ENCODE measurements around the gene MRPS6. TPM values are rescaled to one million over a fixed set of nuclear protein-coding genes. Genes with fewer than 3 reads are reported as not detected.

Gene MRPS6
- total and polyA plus RNA-seq, 2 experiments from 2014 or later = 13.7 to 83.9 TPM

GRCh38 chr21:34061983-34062382 is 11.4 kb upstream of the MRPS6 start:
- Histone ChIP-seq H3K9ac (no peak overlapping the region), H3F3A (ENCODE audit: insufficient read depth) (peaks cover 9% of the 10 kb centered on the region), H3K36me3 (ENCODE audit: low read depth) (no peaks in the 10 kb centered on the region), H3K79me2 (ENCODE audit: insufficient read depth) (no peaks in the 10 kb centered on the region), H3K27ac (no peak overlapping the region), H3K9me3 (ENCODE audit: low read depth) (no peaks in the 10 kb centered on the region), H3K27me3 (replicated peaks; ENCODE audit: insufficient read depth) (no peaks in the 10 kb centered on the region), H3K4me2 (ENCODE audit: unreplicated experiment) (no peak overlapping the region), H4K20me1 (ENCODE audit: insufficient read depth) (no peaks in the 10 kb centered on the region), H3K4me3 (no peak overlapping the region), H3K9me2 (ENCODE audit: insufficient read depth) (no peaks in the 10 kb centered on the region), H2AFZ (no peak overlapping the region), H3K4me1 (ENCODE audit: insufficient read depth) (peaks cover 11% of the 10 kb centered on the region)
- in situ Hi-C loops (cut with MboI) = no loop called here
- DNase-seq = no peak
- WGBS, 2 experiments (ENCODE audit: low coverage in 1 of 2, low lambda C conversion rate in 2 of 2, missing lambda C conversion rate in 2 of 2) = 84 to 85% methylated on average over 3 of the region's 3 CpGs
- TF ChIP-seq EZH2phosphoT487 (IDR thresholded peaks at IDR 0.05; ENCODE audit: insufficient read depth, low read depth) (no peak), EZH2 (IDR thresholded peaks at IDR 0.05; ENCODE audit: insufficient read depth, poor library complexity, severe bottlenecking) (no peak)

- in situ Hi-C loops (cut with MboI) = no loop called here
- Histone ChIP-seq H3K4me3 (no peak overlapping the region), H3K4me2 (ENCODE audit: unreplicated experiment) (peak overlapping the region; percentile 28), H3K9me2 (ENCODE audit: insufficient read depth) (no peaks in the 10 kb centered on the region), H3K9ac (no peak overlapping the region), H3K4me1 (ENCODE audit: insufficient read depth) (peaks cover 11% of the 10 kb centered on the region), H3K9me3 (ENCODE audit: low read depth) (no peaks in the 10 kb centered on the region), H3K27me3 (replicated peaks; ENCODE audit: insufficient read depth) (no peaks in the 10 kb centered on the region), H3K36me3 (ENCODE audit: low read depth) (no peaks in the 10 kb centered on the region), H3K79me2 (ENCODE audit: insufficient read depth) (no peaks in the 10 kb centered on the region), H3F3A (ENCODE audit: insufficient read depth) (peaks cover 9% of the 10 kb centered on the region), H2AFZ (peak overlapping the region; percentile 45), H3K27ac (no peak overlapping the region), H4K20me1 (ENCODE audit: insufficient read depth) (no peaks in the 10 kb centered on the region)
- 50 to 54% methylated on average over 3 of the region's 3 CpGs for WGBS, 2 experiments (ENCODE audit: low coverage in 1 of 2, low lambda C conversion rate in 2 of 2, missing lambda C conversion rate in 2 of 2)
- peak; percentile 22 for DNase-seq
- no peak for TF ChIP-seq EZH2 (IDR thresholded peaks at IDR 0.05; ENCODE audit: insufficient read depth, poor library complexity, severe bottlenecking)
- no peak for TF ChIP-seq EZH2phosphoT487 (IDR thresholded peaks at IDR 0.05; ENCODE audit: insufficient read depth, low read depth)
These were observed 8.4 kb upstream of the MRPS6 start for GRCh38 chr21:34065027-34065426.

GRCh38 chr21:34071683-34072082 is 1.7 kb upstream of the MRPS6 start:
- in situ Hi-C loops (cut with MboI) = no loop called here
- Histone ChIP-seq H3K4me2 (ENCODE audit: unreplicated experiment) (no peak overlapping the region), H3K9ac (no peak overlapping the region), H3K27ac (no peak overlapping the region), H3K27me3 (replicated peaks; ENCODE audit: insufficient read depth) (no peaks in the 10 kb centered on the region), H3K79me2 (ENCODE audit: insufficient read depth) (peaks cover 27% of the 10 kb centered on the region), H3K9me3 (ENCODE audit: low read depth) (no peaks in the 10 kb centered on the region), H3K9me2 (ENCODE audit: insufficient read depth) (no peaks in the 10 kb centered on the region), H3K36me3 (ENCODE audit: low read depth) (no peaks in the 10 kb centered on the region), H3K4me3 (no peak overlapping the region), H4K20me1 (ENCODE audit: insufficient read depth) (0 out of 2 replicates have a peak, but pooled peaks cover 1% of the 10 kb centered on the region), H2AFZ (no peak overlapping the region), H3K4me1 (ENCODE audit: insufficient read depth) (peaks cover 22% of the 10 kb centered on the region), H3F3A (ENCODE audit: insufficient read depth) (peaks cover 10% of the 10 kb centered on the region; the same call in 1 of the 2 replicates)
- TF ChIP-seq EZH2phosphoT487 (IDR thresholded peaks at IDR 0.05; ENCODE audit: insufficient read depth, low read depth) (no peak), EZH2 (IDR thresholded peaks at IDR 0.05; ENCODE audit: insufficient read depth, poor library complexity, severe bottlenecking) (no peak)
- WGBS, 2 experiments (ENCODE audit: low coverage in 1 of 2, low lambda C conversion rate in 2 of 2, missing lambda C conversion rate in 2 of 2) = 83% methylated on average over 9 of the region's 9 CpGs
- no peak for DNase-seq

- H3K27ac ChIP-seq = no peak overlapping the region
- peak overlapping the region; percentile 78 for H3K4me3 ChIP-seq
- TF ChIP-seq EZH2 (IDR thresholded peaks at IDR 0.05; ENCODE audit: insufficient read depth, poor library complexity, severe bottlenecking) (no peak), EZH2phosphoT487 (IDR thresholded peaks at IDR 0.05; ENCODE audit: insufficient read depth, low read depth) (no peak)
- no peaks in the 10 kb centered on the region for H3K9me3 ChIP-seq (ENCODE audit: low read depth)
- 0 out of 2 replicates have a peak, but pooled peaks cover 4% of the 10 kb centered on the region for H4K20me1 ChIP-seq (ENCODE audit: insufficient read depth)
- no peaks in the 10 kb centered on the region for H3K36me3 ChIP-seq (ENCODE audit: low read depth)
- H3K4me2 ChIP-seq (ENCODE audit: unreplicated experiment) = peak overlapping the region; percentile 53
- H3K27me3 ChIP-seq (replicated peaks; ENCODE audit: insufficient read depth) = no peaks in the 10 kb centered on the region
- H3F3A ChIP-seq (ENCODE audit: insufficient read depth) = peaks cover 10% of the 10 kb centered on the region; the same call in 1 of the 2 replicates
- 30 to 49% methylated on average over 20 to 32 of the region's 32 CpGs for WGBS, 2 experiments (ENCODE audit: low coverage in 1 of 2, low lambda C conversion rate in 2 of 2, missing lambda C conversion rate in 2 of 2)
- no peaks in the 10 kb centered on the region for H3K9me2 ChIP-seq (ENCODE audit: insufficient read depth)
- peak overlapping the region; percentile 61; the same call in 1 of the 2 replicates for H3K9ac ChIP-seq
- H3K79me2 ChIP-seq (ENCODE audit: insufficient read depth) = peaks cover 34% of the 10 kb centered on the region
- peak overlapping the region; percentile 89 for H2AFZ ChIP-seq
- in situ Hi-C loops (cut with MboI) = no loop called here
- H3K4me1 ChIP-seq (ENCODE audit: insufficient read depth) = peaks cover 24% of the 10 kb centered on the region
- DNase-seq = peak; percentile 65
These were observed 990 bp upstream of the MRPS6 start for GRCh38 chr21:34072145-34073031.
